ENCODE results near the gene MED13L. TPM values are rescaled to one million over a fixed set of nuclear protein-coding genes. Genes with fewer than 3 reads are reported as not detected.
A peak's percentile ranks its signal among the peaks of the same experiment; 100 is the strongest.

Gene MED13L
- total and polyA plus RNA-seq, 2 donors (not counting 1 experiment from before 2014, with no cell fraction given) = 56.5 to 97.3 TPM

DNA sequence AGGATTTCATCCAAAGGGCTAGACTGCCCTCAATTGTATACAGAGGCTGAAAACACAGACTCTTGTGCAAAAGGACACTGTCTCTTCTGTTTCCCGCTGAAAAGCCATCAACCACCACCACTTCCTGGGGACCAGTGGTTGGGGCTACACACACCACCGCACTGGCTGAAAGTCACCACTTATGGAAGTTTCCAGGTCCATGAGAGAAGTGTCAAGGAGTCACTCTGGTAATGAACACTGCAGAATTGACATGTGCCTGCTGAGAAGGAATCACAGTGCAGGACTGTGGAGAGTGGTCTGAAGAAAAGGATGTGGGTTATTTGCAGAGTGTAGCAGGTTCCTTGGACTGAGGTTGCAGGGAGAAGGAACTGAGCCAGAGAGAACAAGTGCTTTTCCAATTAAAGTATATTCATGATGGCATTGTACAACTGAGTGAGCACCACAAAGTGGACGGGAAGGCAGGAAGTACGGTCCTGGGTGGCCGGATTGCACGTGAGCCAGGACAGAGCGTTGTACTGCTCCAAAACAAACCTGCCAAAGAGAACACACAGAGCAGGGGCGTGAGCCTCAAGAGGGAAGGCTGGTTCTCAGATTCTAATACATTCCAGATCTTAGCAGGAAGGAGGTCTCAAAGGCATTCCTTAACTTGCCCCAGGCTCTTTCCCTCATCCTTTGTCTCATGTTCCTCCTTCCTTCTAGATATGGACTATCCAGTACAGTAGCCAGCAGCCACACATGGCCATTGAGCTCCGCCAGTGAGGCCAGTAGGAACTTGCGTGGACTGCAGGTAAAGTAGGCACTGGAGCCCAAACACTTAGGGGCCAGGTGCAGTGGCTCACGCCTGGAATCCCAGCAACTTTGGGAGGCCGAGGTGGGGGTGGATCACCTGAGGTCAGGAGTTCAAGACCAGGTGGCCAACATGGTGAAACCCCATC is 316.4 kb downstream of the MED13L start:
- DNase-seq (ENCODE audit: low read depth in 2 of 2) = no peak
- Histone ChIP-seq H3K9me3 (ENCODE audit: control insufficient read depth, insufficient read depth, low read depth, low read length) (no peaks in the 10 kb centered on the region), H3K4me1 (ENCODE audit: control insufficient read depth, extremely low read depth, insufficient read depth, low read length) (peaks cover 9% of the 10 kb centered on the region), H3K9ac (ENCODE audit: insufficient read depth, low read length) (no peak overlapping the region), H3K27me3 (ENCODE audit: control insufficient read depth, insufficient read depth, low read length) (no peaks in the 10 kb centered on the region), H3K27ac (ENCODE audit: insufficient read depth, low read length) (no peak overlapping the region), H2AFZ (ENCODE audit: low read length) (no peak overlapping the region), H3K79me2 (ENCODE audit: control insufficient read depth, insufficient read depth, low read length) (no peaks in the 10 kb centered on the region), H4K20me1 (ENCODE audit: control insufficient read depth, extremely low read depth, insufficient read depth, low read length) (no peaks in the 10 kb centered on the region), H3K36me3 (ENCODE audit: control insufficient read depth, insufficient read depth, low read length) (peaks cover 5% of the 10 kb centered on the region), H3K4me3 (replicated peaks in 1 of 4; ENCODE audit: control extremely low read depth in 1 of 4, insufficient read depth in 1 of 4, low read depth in 3 of 4, low read length in 4 of 4) (no peak overlapping the region), H3K4me2 (ENCODE audit: extremely low read depth, insufficient read depth, low read length) (no peak overlapping the region)
- TF ChIP-seq, protein P1, sequence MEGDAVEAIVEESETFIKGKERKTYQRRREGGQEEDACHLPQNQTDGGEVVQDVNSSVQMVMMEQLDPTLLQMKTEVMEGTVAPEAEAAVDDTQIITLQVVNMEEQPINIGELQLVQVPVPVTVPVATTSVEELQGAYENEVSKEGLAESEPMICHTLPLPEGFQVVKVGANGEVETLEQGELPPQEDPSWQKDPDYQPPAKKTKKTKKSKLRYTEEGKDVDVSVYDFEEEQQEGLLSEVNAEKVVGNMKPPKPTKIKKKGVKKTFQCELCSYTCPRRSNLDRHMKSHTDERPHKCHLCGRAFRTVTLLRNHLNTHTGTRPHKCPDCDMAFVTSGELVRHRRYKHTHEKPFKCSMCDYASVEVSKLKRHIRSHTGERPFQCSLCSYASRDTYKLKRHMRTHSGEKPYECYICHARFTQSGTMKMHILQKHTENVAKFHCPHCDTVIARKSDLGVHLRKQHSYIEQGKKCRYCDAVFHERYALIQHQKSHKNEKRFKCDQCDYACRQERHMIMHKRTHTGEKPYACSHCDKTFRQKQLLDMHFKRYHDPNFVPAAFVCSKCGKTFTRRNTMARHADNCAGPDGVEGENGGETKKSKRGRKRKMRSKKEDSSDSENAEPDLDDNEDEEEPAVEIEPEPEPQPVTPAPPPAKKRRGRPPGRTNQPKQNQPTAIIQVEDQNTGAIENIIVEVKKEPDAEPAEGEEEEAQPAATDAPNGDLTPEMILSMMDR (conservative IDR thresholded peaks at IDR 0.05 in 1 of 2, IDR thresholded peaks at IDR 0.05 in 1 of 2; ENCODE audit: low read depth in 1 of 2, low read length in 2 of 2) = no peak
- TF ChIP-seq EZH2 (IDR thresholded peaks at IDR 0.05; ENCODE audit: low read length, missing control alignments) = no peak

DNA sequence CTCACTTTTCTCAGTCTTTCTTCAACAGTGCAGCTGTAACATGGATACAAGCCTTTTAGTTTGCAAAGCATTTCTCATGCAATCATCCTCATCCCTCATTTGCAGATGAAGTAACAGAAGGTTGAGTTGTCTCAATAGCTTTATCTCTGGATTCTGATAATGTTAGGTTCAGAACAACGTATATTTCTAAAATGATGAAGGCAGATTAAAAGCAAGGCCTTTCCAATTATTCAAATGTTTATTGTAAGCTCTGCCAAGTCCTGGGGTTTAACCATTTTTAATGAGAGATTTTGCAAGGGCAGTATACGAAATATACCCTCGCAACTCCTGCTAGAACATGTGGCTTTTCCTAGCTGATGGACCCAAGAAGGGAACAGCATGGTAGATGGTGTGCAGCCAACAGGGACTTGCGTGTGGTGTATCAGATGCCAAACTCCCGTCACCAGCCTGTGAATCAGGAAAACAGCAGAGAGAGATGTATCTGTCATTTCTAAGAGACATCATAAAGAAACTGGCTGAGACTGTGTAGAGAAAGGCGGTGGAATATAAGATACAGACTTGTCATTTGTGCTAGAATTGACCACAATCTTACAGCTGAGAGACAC is 319.7 kb downstream of the MED13L start:
- Histone ChIP-seq H3K36me3 (ENCODE audit: control insufficient read depth, insufficient read depth, low read length) (peaks cover 5% of the 10 kb centered on the region), H4K20me1 (ENCODE audit: control insufficient read depth, extremely low read depth, insufficient read depth, low read length) (no peaks in the 10 kb centered on the region), H3K79me2 (ENCODE audit: control insufficient read depth, insufficient read depth, low read length) (no peaks in the 10 kb centered on the region), H3K4me3 (replicated peaks in 1 of 4; ENCODE audit: control extremely low read depth in 1 of 4, insufficient read depth in 1 of 4, low read depth in 3 of 4, low read length in 4 of 4) (no peak overlapping the region), H3K4me2 (ENCODE audit: extremely low read depth, insufficient read depth, low read length) (no peak overlapping the region), H3K27ac (ENCODE audit: insufficient read depth, low read length) (no peak overlapping the region), H3K27me3 (ENCODE audit: control insufficient read depth, insufficient read depth, low read length) (no peaks in the 10 kb centered on the region), H3K9me3 (ENCODE audit: control insufficient read depth, insufficient read depth, low read depth, low read length) (no peaks in the 10 kb centered on the region), H3K9ac (ENCODE audit: insufficient read depth, low read length) (no peak overlapping the region), H2AFZ (ENCODE audit: low read length) (no peak overlapping the region), H3K4me1 (ENCODE audit: control insufficient read depth, extremely low read depth, insufficient read depth, low read length) (peaks cover 2% of the 10 kb centered on the region)
- DNase-seq (ENCODE audit: low read depth in 2 of 2) = peak in 1 of 2 donors; percentile 33
- TF ChIP-seq, protein P1 (conservative IDR thresholded peaks at IDR 0.05 in 1 of 2, IDR thresholded peaks at IDR 0.05 in 1 of 2; ENCODE audit: low read depth in 1 of 2, low read length in 2 of 2) = no peak
- TF ChIP-seq EZH2 (IDR thresholded peaks at IDR 0.05; ENCODE audit: low read length, missing control alignments) = no peak

DNA sequence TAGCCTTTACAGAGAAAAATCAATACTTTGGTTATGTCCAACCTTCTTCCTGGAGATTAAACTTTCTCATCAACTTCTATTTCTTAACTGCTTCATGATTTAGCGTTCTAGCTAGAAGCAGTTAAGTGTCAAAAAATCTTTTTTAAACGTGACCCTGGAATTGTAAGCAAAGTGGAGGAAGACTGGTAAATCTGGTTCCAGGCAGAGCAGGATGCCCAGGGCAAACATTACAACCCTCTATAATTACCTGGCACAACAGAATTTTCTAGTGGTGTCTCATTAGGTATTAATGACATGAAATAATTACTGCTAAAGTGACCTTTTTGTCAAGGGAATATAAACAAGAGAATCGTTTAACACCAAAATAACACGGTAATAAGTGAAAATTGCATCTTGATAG is 320.8 kb downstream of the MED13L start:
- Histone ChIP-seq H4K20me1 (ENCODE audit: control insufficient read depth, extremely low read depth, insufficient read depth, low read length) (no peaks in the 10 kb centered on the region), H3K4me3 (replicated peaks in 1 of 4; ENCODE audit: control extremely low read depth in 1 of 4, insufficient read depth in 1 of 4, low read depth in 3 of 4, low read length in 4 of 4) (no peak overlapping the region), H3K9me3 (ENCODE audit: control insufficient read depth, insufficient read depth, low read depth, low read length) (no peaks in the 10 kb centered on the region), H3K4me1 (ENCODE audit: control insufficient read depth, extremely low read depth, insufficient read depth, low read length) (no peaks in the 10 kb centered on the region), H3K36me3 (ENCODE audit: control insufficient read depth, insufficient read depth, low read length) (peaks cover 5% of the 10 kb centered on the region), H3K27ac (ENCODE audit: insufficient read depth, low read length) (no peak overlapping the region), H3K27me3 (ENCODE audit: control insufficient read depth, insufficient read depth, low read length) (no peaks in the 10 kb centered on the region), H2AFZ (ENCODE audit: low read length) (no peak overlapping the region), H3K79me2 (ENCODE audit: control insufficient read depth, insufficient read depth, low read length) (no peaks in the 10 kb centered on the region), H3K4me2 (ENCODE audit: extremely low read depth, insufficient read depth, low read length) (no peak overlapping the region), H3K9ac (ENCODE audit: insufficient read depth, low read length) (no peak overlapping the region)
- TF ChIP-seq EZH2 (IDR thresholded peaks at IDR 0.05; ENCODE audit: low read length, missing control alignments) = no peak
- TF ChIP-seq, protein P1 (conservative IDR thresholded peaks at IDR 0.05 in 1 of 2, IDR thresholded peaks at IDR 0.05 in 1 of 2; ENCODE audit: low read depth in 1 of 2, low read length in 2 of 2) = no peak
- DNase-seq (ENCODE audit: low read depth in 2 of 2) = no peak
